Measurements from ENCODE around the gene RPS8.

The RPS8 gene

GRCh38 chr1:44775078-44775929 is at the start of gene RPS8 (continued):
- TF ChIP-seq ZNF639 (tag by site-specific recombination; IDR thresholded peaks at IDR 0.05) (peak; percentile 93), ZSCAN16 (tag by site-specific recombination; IDR thresholded peaks at IDR 0.05) (no peak), ZNF837 (tag by site-specific recombination; IDR thresholded peaks at IDR 0.05) (no peak), ZNF48 (tag by site-specific recombination; IDR thresholded peaks at IDR 0.05) (no peak), ZNF521 (tag by site-specific recombination; IDR thresholded peaks at IDR 0.05) (no peak), ZNF280D (tag by site-specific recombination; IDR thresholded peaks at IDR 0.05) (no peak), ZNF610 (tag by site-specific recombination; IDR thresholded peaks at IDR 0.05; ENCODE audit: borderline replicate concordance) (peak; percentile 41), ZNF600 (tag by site-specific recombination; IDR thresholded peaks at IDR 0.05) (peak; percentile 89), ZBTB1 (tag by site-specific recombination; IDR thresholded peaks at IDR 0.05) (0 out of 2 replicates have a peak, but pooled peaks have one; percentile 5), KLF16 (tag by site-specific recombination; IDR thresholded peaks at IDR 0.05) (peak; percentile 95), PRDM6 (tag by site-specific recombination; IDR thresholded peaks at IDR 0.05) (no peak), ZFP3 (tag by site-specific recombination; IDR thresholded peaks at IDR 0.05; ENCODE audit: low read depth) (no peak), ZNF677 (tag by site-specific recombination; IDR thresholded peaks at IDR 0.05) (no peak), ZNF555 (tag by site-specific recombination; conservative IDR thresholded peaks at IDR 0.05) (no peak), ZNF449 (tag by site-specific recombination; IDR thresholded peaks at IDR 0.05) (no peak), ZNF133 (tag by site-specific recombination; IDR thresholded peaks at IDR 0.05) (no peak), YY1 (tag by site-specific recombination; IDR thresholded peaks at IDR 0.05) (peak; percentile 86; the same call in 1 of the 2 replicates), ZNF624 (tag by site-specific recombination; IDR thresholded peaks at IDR 0.05) (peak; percentile 76; the same call in 1 of the 2 replicates), ZBTB21 (tag by site-specific recombination; IDR thresholded peaks at IDR 0.05) (peak; percentile 78), ZNF704 (tag by site-specific recombination; IDR thresholded peaks at IDR 0.05) (no peak), KLF1 (tag by site-specific recombination; IDR thresholded peaks at IDR 0.05) (peak; percentile 78; the same call in 1 of the 2 replicates), PRDM4 (tag by site-specific recombination; IDR thresholded peaks at IDR 0.05) (0 out of 2 replicates have a peak, but pooled peaks have one; percentile 8), ZNF776 (tag by site-specific recombination; IDR thresholded peaks at IDR 0.05; ENCODE audit: borderline replicate concordance) (no peak), ZNF558 (tag by site-specific recombination; IDR thresholded peaks at IDR 0.05) (no peak)

Data from HEK293 (cell line).